ENCODE results near the gene GALNT2. TPM values are rescaled to one million over a fixed set of nuclear protein-coding genes. Genes with fewer than 3 reads are reported as not detected.

GALNT2 gene
- total RNA-seq, 3 donors from 2014 or later, result 83.9 to 101 (median 89.1) TPM

- Mint-ChIP-seq H3K4me1 (ENCODE audit: low read depth) (peaks cover 56% of the 10 kb centered on the region), H3K36me3 (ENCODE audit: insufficient read depth) (peaks cover 14% of the 10 kb centered on the region), H3K27me3 (ENCODE audit: low read depth) (no peaks in the 10 kb centered on the region), H3K9me3 (peaks cover 9% of the 10 kb centered on the region), H3K4me3 (peak overlapping the region; percentile 35)
- DNase-seq (peak; percentile 36), ATAC-seq (peak; percentile 96 to 98)
Observed at GRCh38 chr1:230084408-230085177, 17.6 kb downstream of the GALNT2 start.

DNA sequence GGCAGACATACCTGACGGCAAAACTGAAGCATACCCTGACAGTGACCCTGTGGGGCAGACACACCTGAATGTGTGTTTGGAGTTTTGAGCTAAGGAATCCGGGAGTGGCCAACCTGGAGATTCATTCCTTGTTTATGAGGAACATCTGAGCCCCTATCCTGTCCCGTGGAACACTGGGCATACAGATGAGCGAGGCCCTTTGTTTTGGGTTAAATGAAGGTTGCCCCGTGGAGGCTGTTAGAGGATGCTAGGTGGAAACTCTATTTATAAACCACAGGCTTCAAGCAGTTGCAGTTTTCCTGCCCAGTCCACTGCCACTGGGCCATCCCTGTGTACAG is 18.1 kb downstream of the GALNT2 start:
- no peaks in the 10 kb centered on the region for H3K27me3 Mint-ChIP-seq (ENCODE audit: low read depth)
- H3K9me3 Mint-ChIP-seq, result peaks cover 9% of the 10 kb centered on the region
- no peak overlapping the region for H3K4me3 Mint-ChIP-seq
- H3K36me3 Mint-ChIP-seq (ENCODE audit: insufficient read depth), result peaks cover 14% of the 10 kb centered on the region
- peaks cover 60% of the 10 kb centered on the region for H3K4me1 Mint-ChIP-seq (ENCODE audit: low read depth)
- ATAC-seq, result no peak
- DNase-seq, result no peak

GRCh38 chr1:230086151-230086550 is 19.1 kb downstream of the GALNT2 start:
- Mint-ChIP-seq H3K36me3 (ENCODE audit: insufficient read depth) (peaks cover 20% of the 10 kb centered on the region), H3K27me3 (ENCODE audit: low read depth) (no peaks in the 10 kb centered on the region), H3K9me3 (peaks cover 9% of the 10 kb centered on the region), H3K4me1 (ENCODE audit: low read depth) (peaks cover 62% of the 10 kb centered on the region), H3K4me3 (no peak overlapping the region)
- ATAC-seq, result no peak
- no peak for DNase-seq

- peaks cover 9% of the 10 kb centered on the region for H3K9me3 Mint-ChIP-seq
- ATAC-seq (no peak), DNase-seq (no peak)
- H3K36me3 Mint-ChIP-seq (ENCODE audit: insufficient read depth), result peaks cover 22% of the 10 kb centered on the region
- no peak overlapping the region for H3K4me3 Mint-ChIP-seq
- H3K4me1 Mint-ChIP-seq (ENCODE audit: low read depth), result peaks cover 58% of the 10 kb centered on the region
- H3K27me3 Mint-ChIP-seq (ENCODE audit: low read depth), result no peaks in the 10 kb centered on the region
Observed at GRCh38 chr1:230087028-230087716, 20.1 kb downstream of the GALNT2 start.

DNA sequence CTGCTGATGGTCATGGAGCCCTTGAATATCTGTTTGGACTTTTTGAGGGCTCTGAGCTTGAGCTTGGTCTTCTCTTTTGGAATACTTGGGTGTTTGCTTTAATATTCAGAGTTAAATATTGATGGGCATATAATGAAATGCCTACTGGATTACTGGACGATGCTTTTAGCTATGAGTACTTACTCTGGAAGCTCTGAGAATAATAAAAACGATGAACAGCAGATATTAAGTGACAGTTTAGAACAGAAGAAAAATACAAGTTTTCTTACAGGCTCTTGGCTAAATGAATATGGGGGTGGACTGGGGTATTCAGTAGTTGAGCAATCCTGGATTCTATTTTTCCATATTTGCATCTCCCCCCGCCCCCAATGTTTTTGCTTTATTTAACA is 20.7 kb downstream of the GALNT2 start:
- Mint-ChIP-seq H3K27me3 (ENCODE audit: low read depth) (no peaks in the 10 kb centered on the region), H3K9me3 (peaks cover 4% of the 10 kb centered on the region), H3K4me1 (ENCODE audit: low read depth) (peaks cover 54% of the 10 kb centered on the region), H3K4me3 (no peak overlapping the region), H3K36me3 (ENCODE audit: insufficient read depth) (peaks cover 20% of the 10 kb centered on the region)
- no peak for ATAC-seq
- no peak for DNase-seq

DNA sequence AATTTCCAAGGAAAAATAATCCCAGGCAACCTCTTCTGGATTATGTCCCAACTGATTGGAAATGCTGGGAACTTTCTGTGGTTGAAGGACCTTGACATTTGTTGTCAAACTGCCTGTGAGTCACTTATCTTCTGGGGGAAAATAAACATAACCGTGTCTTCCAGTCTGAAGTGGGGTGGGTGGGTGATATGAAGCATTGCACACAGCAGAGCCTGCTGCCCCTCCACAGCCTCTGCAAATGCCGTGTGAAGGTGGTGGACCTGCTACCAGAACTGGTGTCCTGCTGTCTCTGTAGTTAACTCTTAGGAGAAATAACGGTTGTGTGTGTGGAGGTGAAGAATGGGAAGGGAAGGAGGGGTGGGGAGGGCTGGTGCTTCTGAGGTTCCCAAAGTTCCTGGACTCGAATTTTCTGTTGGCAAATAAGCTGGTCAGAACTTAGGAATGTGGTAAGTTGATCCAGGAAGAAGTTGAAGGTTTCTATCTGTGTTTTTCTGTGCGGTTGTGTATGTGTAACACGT is 23.2 kb downstream of the GALNT2 start:
- peaks cover 40% of the 10 kb centered on the region for H3K4me1 Mint-ChIP-seq (ENCODE audit: low read depth)

GRCh38 chr1:230091473-230092231 is 24.6 kb downstream of the GALNT2 start:
- H3K36me3 Mint-ChIP-seq (ENCODE audit: insufficient read depth), result peaks cover 23% of the 10 kb centered on the region
- no peak for ATAC-seq
- no peak overlapping the region for H3K4me3 Mint-ChIP-seq
- H3K4me1 Mint-ChIP-seq (ENCODE audit: low read depth), result peaks cover 31% of the 10 kb centered on the region
- no peak for DNase-seq
- no peaks in the 10 kb centered on the region for H3K9me3 Mint-ChIP-seq
- no peaks in the 10 kb centered on the region for H3K27me3 Mint-ChIP-seq (ENCODE audit: low read depth)

More for the DNA sequence above, 23.2 kb downstream of the GALNT2 start:
- H3K36me3 Mint-ChIP-seq (ENCODE audit: insufficient read depth), result peaks cover 20% of the 10 kb centered on the region
- no peaks in the 10 kb centered on the region for H3K27me3 Mint-ChIP-seq (ENCODE audit: low read depth)
- H3K4me3 Mint-ChIP-seq, result no peak overlapping the region
- DNase-seq (no peak), ATAC-seq (no peak)
- no peaks in the 10 kb centered on the region for H3K9me3 Mint-ChIP-seq

DNA sequence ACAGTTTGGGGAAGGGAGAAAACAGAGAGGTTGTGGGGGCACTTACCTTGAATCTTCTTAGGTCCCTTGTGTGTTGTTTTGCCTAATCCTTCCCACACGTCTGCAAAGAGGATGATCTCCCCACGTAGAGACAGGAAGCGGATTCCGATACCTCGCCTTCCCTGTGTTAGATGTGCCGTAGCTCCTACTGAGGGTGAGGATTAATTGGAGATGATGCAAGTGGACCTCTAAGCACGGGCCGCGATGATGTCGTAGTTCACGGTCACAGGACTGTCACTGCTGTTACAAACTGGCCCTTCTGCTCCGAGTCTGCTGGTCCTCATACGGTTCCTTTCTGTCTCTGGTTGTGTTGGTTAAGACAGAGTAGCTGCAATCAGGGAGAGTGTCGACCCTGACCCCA is 27.7 kb downstream of the GALNT2 start:
- H3K27me3 Mint-ChIP-seq (ENCODE audit: low read depth), result no peaks in the 10 kb centered on the region
- H3K36me3 Mint-ChIP-seq (ENCODE audit: insufficient read depth), result peaks cover 34% of the 10 kb centered on the region
- DNase-seq (no peak), ATAC-seq (no peak)
- H3K4me1 Mint-ChIP-seq (ENCODE audit: low read depth), result peaks cover 12% of the 10 kb centered on the region
- no peak overlapping the region for H3K4me3 Mint-ChIP-seq
- H3K9me3 Mint-ChIP-seq, result no peaks in the 10 kb centered on the region

GRCh38 chr1:230095938-230096337 is 28.9 kb downstream of the GALNT2 start:
- Mint-ChIP-seq H3K4me3 (no peak overlapping the region), H3K4me1 (ENCODE audit: low read depth) (peaks cover 5% of the 10 kb centered on the region), H3K27me3 (ENCODE audit: low read depth) (no peaks in the 10 kb centered on the region), H3K36me3 (ENCODE audit: insufficient read depth) (peaks cover 27% of the 10 kb centered on the region), H3K9me3 (no peaks in the 10 kb centered on the region)
- ATAC-seq (no peak), DNase-seq (no peak)

DNA sequence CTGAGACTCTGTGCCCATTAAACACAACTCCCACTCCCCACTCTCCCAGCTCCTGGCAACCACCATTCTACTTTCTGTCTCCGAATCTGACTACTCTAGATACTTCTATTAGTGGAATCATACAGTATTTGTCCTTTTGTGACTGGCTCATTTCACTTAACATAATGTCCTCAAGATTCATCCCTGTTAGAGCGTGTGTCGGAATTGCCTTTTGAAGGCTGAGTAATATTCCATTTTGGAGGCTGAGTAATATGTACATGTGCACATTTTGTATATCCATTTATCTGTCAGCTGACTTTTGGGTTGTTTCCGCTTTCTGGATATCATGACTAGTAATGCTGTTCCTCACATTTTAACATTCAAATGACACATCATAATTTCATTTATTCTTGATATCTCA is 30.3 kb downstream of the GALNT2 start:
- DNase-seq (no peak), ATAC-seq (no peak)
- Mint-ChIP-seq H3K9me3 (no peaks in the 10 kb centered on the region), H3K27me3 (ENCODE audit: low read depth) (no peaks in the 10 kb centered on the region), H3K4me1 (ENCODE audit: low read depth) (peaks cover 17% of the 10 kb centered on the region), H3K4me3 (no peak overlapping the region), H3K36me3 (ENCODE audit: insufficient read depth) (peaks cover 20% of the 10 kb centered on the region)

- Mint-ChIP-seq H3K9me3 (no peaks in the 10 kb centered on the region), H3K36me3 (ENCODE audit: insufficient read depth) (peaks cover 18% of the 10 kb centered on the region), H3K4me1 (ENCODE audit: low read depth) (peaks cover 30% of the 10 kb centered on the region), H3K27me3 (ENCODE audit: low read depth) (no peaks in the 10 kb centered on the region), H3K4me3 (no peak overlapping the region)
- ATAC-seq, result no peak
- no peak for DNase-seq
Observed at GRCh38 chr1:230098723-230099122, 31.7 kb downstream of the GALNT2 start.

DNA sequence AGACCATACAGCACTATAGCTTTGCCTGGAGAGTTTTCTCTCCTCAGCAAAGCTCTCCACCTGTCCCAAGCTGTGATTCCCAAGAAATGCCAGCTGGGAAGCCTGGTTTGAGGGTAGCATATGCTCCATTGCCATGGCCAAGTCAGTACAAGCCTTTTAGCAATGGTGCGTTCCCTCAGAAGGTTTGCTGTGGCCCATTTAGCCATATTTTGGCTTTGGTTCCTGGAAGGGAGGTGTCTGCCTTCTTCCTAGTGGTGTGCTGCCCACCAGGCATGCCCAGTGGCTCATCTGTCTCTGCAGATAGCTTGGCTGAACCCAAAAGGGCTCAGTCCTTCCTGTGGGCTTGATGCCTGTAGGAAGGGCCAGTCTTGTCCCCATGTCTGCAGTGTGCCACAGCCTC is 32.4 kb downstream of the GALNT2 start:
- peaks cover 38% of the 10 kb centered on the region for H3K4me1 Mint-ChIP-seq (ENCODE audit: low read depth)
- ATAC-seq, result no peak

DNA sequence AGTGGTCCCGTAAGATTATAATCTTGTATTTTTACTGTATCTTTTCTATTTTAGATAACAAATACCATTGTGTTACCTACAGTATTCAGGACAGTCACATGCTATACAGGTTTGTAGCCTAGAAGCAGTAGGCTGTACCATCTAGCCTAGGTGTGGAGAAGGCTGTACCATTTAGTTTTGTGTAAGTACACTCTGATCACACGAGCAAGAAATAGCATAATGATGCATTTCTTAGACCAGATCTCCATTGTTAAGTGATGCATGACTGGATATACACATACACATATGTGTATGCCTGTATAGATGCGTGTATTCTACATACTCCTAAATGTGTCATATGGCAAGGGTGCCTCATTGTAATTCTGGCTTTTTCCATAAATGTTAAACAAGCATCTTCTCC is 33.9 kb downstream of the GALNT2 start:
- peaks cover 47% of the 10 kb centered on the region for H3K4me1 Mint-ChIP-seq (ENCODE audit: low read depth)
- DNase-seq (no peak), ATAC-seq (no peak)
- no peak overlapping the region for H3K4me3 Mint-ChIP-seq
- no peaks in the 10 kb centered on the region for H3K27me3 Mint-ChIP-seq (ENCODE audit: low read depth)
- H3K9me3 Mint-ChIP-seq, result no peaks in the 10 kb centered on the region
- H3K36me3 Mint-ChIP-seq (ENCODE audit: insufficient read depth), result peaks cover 18% of the 10 kb centered on the region

More for the DNA sequence above, 32.4 kb downstream of the GALNT2 start:
- peaks cover 18% of the 10 kb centered on the region for H3K36me3 Mint-ChIP-seq (ENCODE audit: insufficient read depth)
- H3K27me3 Mint-ChIP-seq (ENCODE audit: low read depth), result no peaks in the 10 kb centered on the region
- no peaks in the 10 kb centered on the region for H3K9me3 Mint-ChIP-seq
- no peak overlapping the region for H3K4me3 Mint-ChIP-seq
- no peak for DNase-seq

- Mint-ChIP-seq H3K4me3 (no peak overlapping the region), H3K36me3 (ENCODE audit: insufficient read depth) (peaks cover 15% of the 10 kb centered on the region), H3K4me1 (ENCODE audit: low read depth) (peaks cover 54% of the 10 kb centered on the region), H3K9me3 (no peaks in the 10 kb centered on the region), H3K27me3 (ENCODE audit: low read depth) (no peaks in the 10 kb centered on the region)
- ATAC-seq (no peak), DNase-seq (no peak)
Observed at GRCh38 chr1:230101556-230101955, 34.5 kb downstream of the GALNT2 start.

All from activated T-cell treated with anti-CD3 and anti-CD28 coated beads, Interleukin-2, amount 50 U/mL, for 4 hours (primary cell).